ENCODE results near the gene KLF13.

Gene KLF13

DNA sequence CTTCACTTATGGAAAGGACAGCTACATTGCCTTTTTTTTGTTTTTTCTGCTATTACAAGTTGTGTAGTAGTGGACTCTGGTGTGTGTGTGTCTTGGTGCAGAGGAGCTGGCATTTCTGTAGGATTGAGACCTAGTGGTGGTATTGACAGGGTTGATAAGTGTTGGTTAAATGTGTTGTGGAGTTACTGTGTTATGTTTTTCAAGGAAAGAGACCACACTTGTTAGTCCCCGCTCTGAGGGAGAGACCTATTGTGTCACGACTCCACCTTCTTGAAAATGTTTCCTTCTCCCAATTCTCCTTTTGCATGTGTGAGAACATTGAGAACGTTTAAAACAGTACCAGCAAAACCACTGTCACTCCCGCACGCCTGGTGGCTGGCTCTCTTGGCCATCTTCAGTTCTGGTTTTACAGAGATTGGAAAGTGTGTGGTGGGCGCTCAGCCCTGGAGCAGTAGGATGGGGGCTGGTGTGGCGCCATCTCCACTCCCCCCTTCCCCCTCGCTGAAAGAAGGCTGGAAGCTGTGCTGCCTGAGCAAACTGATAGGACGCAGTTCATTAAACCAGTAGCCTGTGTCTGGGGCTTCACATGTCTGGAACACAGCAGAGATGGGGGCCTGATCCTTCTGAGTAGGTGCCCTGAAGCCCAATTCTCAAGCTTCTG, 5.5 kb downstream of the KLF13 start:
- DNase-seq (ENCODE audit: low read depth in 2 of 2): no peak

DNA sequence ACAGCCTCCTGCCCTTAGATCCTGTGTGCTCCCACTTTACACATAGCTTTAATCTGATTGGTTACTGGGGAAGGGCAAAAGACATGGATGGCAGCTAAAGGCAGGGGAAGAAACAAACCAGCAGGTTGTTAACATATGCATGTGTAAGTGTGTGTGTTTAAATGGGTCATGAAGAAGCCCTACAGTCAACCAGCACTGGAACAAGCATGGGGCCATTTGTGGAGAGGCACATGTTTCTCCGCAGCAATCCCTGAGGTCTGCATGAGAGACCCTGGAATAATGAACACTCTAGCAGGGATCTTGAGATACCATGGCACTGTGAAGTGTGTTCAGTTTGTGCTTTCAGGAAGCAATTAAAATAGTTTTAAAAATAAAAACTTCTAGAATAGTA, 6.0 kb downstream of the KLF13 start:
- DNase-seq (ENCODE audit: low read depth in 2 of 2): no peak

DNA sequence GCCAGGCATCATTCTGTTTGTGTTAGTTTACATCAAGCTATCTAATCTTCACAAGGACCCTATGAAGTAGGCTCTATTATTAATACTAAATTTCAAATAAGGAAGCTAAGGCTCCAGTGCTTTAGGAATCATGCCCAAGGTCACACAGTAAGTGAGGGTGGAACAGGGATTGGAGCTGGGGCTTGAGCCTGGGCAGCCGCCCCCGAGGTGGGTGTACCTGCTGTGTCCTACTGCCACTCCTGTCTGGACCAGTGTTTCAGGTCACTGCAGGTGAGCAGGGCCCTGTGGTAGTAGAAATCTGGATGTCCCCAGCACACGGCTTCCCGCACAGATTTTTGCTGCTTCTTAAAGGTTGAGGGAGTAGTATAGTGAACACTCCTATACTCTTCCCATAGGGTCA, 6.5 kb downstream of the KLF13 start:
- no peak for DNase-seq (ENCODE audit: low read depth in 2 of 2)

DNA sequence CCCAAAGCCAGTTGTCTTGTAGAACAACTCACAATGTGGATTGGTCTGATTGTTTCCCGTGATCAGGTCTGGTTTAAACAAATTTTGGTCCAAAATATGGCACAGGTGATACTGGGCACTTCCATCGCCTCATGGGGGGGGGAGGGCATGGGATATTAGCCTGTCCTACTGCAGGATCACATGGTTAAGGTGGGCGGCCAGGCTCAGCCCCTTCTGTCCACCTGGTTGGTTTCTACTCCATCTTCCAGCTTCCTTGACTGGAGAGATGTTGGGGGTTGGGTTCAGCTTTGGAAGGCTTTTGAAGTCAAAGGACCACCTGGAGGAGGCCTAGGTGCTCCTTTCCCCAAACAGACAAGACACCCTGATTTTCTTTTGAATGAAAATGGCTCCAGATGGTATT, 7.2 kb downstream of the KLF13 start:
- no peak for DNase-seq (ENCODE audit: low read depth in 2 of 2)

DNA sequence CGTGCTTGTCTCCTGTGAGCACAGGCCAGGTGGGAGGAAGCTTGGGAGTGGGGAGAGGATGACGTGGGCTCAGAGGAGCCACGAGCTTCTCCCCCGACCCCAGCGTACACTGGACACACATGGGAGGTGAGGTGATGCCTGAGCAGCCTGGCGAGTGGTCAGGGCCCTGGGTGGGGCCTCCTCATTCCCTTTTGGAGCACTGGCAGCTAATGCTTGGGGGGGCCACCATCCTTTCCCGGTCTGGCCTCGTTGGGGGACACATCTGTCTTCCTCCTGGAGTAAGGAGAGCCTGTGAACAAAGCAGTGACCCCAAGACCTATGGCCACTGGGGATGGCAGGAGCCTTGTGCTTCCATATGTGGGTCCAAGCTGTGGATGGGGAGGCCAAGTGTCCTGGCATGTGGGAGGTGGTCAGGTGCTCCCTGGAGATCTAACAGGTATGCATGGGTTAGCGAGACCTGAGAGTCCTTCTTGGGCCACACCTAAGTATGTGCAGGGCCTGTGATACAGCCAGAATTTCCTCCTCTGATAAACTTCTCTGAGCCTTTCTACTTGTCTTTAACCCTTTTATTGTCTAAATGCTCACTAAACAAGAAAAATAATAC, 9.5 kb downstream of the KLF13 start:
- DNase-seq (ENCODE audit: low read depth in 2 of 2): no peak

DNA sequence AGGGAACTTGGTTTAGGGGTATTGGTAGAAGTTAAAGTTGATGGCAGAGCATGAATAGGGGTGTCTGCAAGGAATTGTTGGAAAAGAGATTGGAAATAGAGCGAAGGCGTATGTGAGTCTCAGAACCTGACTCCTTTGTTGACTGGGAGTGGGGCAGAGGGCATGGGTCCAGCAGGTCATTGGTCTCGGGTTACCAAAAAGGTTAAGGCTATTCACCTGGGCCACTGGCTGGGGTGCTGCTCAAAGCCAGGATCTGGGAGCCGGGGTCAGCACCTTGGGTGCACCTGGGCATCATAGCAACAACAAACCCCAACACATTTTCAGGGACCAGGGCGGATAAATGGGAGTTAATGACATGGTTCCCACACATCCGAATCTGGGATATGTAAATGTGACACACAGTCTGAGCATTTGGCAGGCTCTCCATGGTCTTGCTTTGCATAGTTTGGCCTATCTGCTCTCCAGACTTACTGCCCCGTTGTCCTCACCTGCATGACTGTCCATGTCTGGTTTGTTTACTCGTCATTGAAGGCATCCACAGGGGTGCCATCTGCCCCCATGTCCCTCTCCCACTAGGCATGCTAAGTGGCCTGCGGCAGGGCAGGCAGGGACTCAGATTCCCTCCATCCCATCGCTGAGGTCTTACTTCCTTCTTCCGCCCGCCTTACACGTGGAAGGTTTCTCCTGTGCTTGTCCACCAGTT, 10.1 kb downstream of the KLF13 start:
- no peak for DNase-seq (ENCODE audit: low read depth in 2 of 2)

DNA sequence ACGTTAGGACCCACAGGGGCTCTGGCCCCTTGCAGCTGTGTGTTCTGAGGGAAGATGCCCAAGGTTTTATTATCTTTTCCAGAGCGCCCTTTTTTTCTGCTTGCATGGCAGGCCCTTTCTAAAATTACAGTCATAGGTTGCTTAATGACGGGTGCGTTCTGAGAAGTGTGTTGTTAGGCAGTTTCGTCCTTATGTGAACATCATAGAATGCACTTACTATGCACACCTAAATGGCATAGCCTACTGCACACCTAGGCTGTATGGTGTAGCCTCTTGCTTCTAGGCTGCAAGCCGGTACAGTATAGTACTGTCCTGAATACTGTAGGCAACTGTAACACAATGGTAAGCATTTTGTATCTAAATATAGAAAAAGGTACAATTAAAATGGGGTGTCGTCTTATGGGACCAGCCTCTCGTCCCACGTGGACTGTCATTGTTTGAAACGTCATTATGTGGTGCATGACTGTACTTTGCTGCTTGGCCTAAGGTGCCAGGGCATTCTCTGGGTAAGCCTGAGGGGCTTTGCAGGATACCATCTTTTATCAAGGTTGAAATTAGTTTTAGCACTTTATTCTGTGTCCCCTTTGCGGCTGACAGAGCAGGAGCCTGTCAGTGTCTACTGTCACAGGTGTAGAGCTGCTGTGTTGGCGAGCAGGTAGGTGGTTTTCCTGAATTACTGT, 10.9 kb downstream of the KLF13 start:
- DNase-seq (ENCODE audit: low read depth in 2 of 2): no peak

DNA sequence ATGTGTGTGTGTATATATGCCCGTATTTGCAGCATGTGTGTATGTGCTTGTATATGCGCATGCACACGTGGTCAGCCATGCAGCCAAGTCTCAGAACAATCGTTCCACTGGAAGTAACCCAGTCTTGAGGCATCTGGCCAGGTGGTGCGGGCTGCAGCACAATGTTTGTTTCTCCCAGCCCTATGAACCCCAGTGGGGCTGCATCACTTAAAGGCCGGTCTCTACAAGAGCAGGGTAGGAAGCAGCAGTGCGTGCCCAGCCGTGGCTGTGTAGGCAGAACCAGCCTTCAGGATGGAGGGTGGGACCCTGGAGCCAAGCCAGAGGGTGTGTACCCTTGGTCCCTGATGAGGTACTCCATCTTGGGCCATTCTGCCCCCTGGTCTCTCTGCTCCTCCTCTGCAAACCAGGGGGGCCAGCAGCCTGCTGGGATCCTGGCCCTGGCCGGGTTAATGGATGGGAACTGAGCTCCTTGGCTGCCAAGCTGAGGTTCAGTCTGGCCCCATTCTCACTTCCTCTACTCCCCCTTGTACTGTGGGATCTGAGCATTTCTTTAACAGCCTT, 11.8 kb downstream of the KLF13 start:
- no peak for DNase-seq (ENCODE audit: low read depth in 2 of 2)

DNA sequence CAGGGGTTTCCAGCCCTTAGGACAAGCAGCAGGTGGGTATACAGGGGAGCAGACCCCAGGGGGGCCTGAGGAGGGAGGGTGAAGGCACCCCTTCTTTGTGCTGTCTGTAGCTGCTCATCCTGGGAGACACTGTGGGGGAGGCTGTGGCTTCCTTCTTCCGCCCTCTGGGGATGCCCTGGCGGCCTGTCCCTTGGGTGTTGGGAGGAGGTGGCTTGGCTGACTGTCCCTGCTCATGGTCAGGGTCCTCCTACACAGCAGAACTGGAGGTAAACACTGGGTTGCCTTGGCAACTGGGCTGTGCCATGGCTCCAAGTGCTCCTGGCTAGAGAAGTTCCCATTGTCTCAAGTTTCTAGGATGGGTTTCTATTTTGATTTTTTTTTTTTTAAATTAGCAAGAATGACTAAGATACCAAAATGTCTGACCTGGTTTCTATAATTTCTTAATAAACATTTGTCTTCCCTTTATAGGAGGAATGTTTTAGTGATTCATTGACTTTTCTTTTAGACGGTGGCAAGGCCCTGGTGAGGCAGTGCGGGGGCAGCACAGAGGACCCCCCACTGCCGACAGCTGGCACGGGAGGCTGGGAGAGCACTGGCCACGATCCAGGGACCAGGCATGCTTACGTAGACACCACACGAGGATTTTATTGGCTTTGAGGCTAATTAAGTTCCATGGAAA, 12.4 kb downstream of the KLF13 start:
- DNase-seq (ENCODE audit: low read depth in 2 of 2): no peak

DNA sequence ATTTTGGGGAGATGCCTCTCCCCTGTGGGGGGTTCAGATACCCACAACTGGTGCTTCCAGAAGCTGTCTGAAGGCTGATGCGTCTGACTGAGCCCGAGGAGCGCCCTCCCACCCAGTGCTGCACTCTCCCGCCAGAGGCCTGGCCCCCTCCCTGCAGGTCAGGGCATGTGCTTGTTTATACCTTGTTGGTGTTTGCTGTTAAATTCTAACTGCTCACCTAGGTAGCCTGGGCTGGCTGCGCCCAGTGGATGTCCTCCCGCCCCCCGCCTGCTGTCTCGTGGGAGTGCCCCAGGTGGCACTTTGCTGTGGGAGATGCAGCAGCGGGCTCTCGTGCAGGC, 12.9 kb downstream of the KLF13 start:
- DNase-seq (ENCODE audit: low read depth in 2 of 2): no peak

DNA sequence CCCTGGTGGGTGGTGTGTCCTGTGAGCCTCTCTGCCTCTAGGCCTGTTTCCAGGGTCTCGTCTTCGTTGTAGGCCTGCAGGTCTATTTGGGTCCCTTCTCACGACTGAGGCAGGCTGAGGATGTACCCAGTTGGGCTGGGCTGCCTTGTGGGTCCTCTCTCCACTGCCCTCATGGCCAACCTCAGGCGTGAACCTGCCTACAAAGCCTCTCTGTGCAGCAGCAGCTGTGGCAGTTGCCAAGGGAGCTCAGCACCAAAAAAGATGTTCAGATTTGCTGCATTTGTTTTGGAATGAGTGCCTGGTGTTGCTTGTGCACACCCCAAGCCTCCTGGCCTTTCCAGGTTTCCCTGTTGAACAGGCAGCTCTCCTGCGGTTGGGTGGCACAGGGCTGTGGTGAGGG, 13.4 kb downstream of the KLF13 start:
- no peak for DNase-seq (ENCODE audit: low read depth in 2 of 2)

DNA sequence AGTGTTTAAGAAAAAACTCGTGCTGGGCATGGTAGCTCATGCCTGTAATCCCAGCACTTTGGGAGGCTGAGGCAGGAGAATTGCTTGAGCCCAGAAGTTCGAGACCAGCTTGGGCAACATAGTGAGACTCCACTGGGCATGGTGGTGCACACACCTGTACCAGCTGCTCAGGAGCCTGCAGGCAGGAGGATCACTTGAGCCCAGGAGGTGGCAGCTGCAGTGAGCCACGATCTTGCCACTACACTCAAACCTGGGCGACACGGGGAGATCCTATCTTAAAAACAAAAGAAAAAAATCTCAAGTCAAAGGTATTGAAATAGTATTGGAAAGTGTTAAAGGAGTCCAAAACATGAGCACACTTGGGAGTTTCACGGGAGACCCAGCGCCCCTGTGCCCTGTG, 14.0 kb downstream of the KLF13 start:
- DNase-seq (ENCODE audit: low read depth in 2 of 2): no peak

DNA sequence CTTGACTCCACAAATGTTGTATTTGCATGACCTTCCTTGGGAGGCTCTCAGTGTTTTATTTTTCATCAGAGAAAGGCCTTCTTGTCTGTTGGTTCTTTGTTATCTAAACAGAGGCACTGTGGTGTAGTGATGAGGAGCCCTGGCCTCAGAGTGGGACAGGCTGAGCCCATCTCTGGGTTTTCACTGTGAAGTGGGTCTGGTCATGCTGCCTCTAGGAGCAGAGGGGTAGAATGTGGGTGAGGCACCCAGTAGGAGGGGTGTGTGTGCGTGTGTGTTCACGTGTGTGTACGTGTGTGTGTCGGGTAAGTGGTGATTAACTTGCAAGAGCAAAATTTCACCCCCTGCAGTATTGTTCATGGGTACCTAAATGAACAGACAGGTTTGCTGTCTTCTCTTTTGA, 14.4 kb downstream of the KLF13 start:
- DNase-seq (ENCODE audit: low read depth in 2 of 2): no peak

DNA sequence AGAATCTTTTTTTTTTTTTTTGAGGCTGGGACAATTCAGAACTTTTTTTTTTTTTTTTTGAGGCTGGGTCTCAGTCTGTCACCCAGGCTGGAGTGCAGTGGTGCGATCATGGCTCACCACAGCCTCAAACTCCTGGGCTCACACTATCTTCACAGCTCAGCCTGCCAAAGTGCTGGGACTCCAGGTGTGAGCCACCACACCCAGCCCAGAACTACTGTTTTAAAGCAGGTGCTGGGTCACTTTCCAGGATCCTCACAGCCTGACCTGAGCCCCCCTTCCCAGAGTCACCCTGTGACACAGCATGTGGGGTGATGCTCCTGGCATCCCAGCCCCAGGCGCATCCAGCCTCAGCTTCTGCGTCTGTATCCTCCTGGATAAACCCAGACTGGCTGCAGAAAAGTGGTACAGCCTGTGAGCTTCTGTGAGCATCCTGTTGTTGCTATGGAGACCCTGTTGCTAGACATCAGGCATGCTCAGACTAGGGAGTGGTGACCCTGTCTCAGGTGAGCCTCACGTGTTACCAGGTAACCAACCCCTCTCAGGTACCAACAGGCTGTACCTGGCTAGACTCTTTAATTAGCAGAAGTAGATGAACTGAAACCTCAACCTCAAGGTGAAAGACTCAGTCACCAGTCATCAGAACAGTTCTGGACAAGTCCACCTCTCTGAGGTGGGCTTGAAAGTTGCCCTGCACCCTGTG, 15.0 kb downstream of the KLF13 start:
- no peak for DNase-seq (ENCODE audit: low read depth in 2 of 2)

DNA sequence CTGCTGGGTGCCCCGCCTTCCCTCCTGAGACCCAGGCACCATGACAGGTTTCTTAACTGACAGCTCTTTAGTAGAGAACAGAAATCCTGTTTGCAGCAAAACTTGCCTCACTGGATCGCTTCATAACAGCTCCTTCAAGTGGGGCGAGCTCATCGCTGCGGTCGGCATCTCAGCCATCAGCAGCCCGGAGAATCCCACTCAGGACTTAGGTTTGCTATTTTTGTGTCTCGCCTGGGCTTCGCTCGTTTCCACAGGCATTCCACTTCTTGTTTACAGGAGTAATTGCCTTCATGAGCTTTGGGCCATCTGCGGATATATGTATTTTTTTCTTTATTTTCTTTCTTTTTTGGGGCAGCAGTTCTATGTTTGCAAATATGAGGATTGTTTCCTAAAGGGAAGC, 15.7 kb downstream of the KLF13 start:
- no peak for DNase-seq (ENCODE audit: low read depth in 2 of 2)

DNA sequence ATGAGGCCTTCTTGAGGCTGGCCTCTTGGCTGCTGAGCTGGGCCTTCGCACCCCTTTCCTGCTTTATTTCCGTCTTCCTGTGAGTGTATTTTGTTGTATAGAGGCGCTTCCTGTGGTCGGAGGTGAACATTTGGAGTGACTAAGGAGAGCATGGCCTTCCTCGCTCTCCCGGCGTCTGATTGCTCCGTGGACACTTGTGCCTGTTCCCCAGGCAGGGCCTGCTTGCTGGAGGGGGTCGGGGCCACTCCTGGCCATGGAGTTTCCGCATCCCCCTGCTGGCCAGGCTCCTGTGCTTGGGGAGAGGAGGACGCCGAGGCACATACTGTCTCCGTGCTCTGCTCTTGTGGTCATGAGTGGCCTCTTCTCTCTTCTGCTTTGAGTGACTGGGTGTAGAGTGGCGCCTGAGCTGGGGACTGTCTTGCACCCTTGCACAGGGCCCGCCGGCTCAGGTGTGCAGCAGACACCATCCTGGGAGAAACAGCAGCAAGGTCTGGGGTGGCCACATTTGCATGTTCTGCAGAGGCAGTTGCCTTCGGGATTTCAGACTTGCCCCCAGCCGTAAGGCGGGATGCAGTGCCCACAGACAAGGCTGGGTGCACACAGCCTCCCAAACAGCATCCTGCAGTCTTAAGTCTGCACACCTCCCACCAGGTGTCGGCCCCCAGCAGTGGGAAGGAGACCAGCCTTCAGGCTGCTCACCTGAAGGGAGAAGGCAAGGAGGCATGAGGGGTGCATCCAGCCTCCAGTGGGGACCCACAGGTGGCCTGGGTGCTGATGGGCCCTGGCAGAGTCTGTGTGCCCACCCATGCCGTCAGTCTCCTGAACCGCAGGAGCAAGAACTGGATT, 16.4 kb downstream of the KLF13 start:
- no peak for DNase-seq (ENCODE audit: low read depth in 2 of 2)

DNA sequence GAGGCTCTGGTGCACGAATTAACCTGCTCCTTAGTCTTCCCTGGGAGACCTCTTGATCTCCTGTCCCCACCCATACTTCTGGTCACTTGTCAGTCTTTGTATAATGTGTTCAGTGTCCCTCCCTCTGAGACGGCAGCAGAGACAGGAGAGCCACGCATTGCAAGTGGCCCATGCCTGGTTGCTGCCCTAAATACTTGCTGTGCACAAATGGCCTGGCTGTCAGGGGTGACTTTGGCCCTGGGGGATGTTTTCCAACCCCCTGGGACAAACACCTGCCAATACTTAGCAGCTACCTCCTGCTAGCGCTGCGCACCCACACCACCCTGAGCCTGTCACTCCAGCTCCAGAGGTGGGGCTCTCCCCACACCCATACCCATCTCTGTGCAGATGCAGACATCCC, 17.2 kb downstream of the KLF13 start:
- DNase-seq (ENCODE audit: low read depth in 2 of 2): no peak

DNA sequence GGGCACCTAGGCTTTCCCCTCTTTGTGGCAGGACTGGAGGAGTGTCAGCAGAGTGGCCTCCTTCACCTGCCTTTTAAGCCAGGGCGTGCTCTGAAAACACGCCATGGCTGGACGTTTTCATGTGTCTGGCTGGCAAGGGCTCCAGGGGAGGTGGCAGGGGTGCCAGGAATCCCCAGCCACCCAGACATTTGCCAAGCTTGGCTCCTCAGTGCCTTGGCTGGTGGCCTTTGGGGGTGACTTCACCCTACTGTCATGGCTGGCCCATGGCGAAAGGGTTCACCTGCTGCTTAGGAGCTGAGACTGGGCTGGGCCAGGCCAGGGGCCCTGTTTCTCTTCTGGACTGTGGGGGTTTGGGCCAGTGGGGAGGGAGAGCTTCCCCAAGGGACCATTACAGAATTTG, 17.6 kb downstream of the KLF13 start:
- no peak for DNase-seq (ENCODE audit: low read depth in 2 of 2)

DNA sequence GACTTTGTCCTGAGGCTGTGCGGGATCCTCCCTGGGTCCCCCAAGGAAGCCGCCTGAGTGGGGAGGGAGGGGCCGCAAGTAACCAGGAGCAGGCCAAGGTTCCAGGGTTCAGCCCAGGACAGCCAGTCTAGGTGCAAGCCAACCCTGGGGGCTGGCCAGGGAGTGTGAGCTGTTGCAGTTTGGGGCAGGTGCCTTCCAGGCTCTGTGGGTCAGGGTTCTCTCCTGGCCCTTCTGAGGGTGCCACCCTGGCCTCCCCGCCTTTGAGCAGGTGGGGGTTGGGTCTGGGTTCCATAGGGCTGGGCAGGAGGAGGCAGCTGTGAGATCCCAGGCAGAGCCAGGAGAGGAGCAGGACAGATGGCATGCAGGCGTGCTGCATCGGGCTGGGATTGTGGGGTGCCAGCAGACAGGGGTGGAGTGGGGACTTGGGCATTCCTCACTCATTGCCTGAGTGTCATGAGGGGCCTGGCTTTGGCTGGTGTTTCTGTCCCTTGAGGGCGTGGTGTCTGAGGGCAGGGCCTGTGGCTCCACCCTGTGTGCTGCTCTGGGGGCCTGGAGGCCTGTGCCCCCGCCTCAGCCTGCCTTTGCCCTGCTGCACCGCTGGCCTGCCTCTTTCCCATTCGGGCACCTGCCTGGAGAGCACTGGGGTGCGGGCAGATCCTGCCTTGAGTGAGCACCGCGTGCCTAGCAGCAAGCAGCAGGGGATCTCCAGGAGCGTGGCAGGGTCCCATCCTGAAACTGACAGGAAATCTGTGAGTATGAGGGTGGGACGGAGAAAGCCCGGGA, 18.4 kb downstream of the KLF13 start:
- no peak for DNase-seq (ENCODE audit: low read depth in 2 of 2)

Data from activated CD4-positive, alpha-beta T cell treated with anti-CD3 and anti-CD28 coated beads for 24 hours (primary cell).